ENCODE results near the gene GAA. TPM values are rescaled to one million over a fixed set of nuclear protein-coding genes. Genes with fewer than 3 reads are reported as not detected.

The GAA gene
- total RNA-seq, 4 donors from 2014 or later: 48.1 to 71.7 (median 67.8) TPM

GRCh38 chr17:80106751-80107150, 5.4 kb downstream of the GAA start:
- H3K4me3 ChIP-seq (ENCODE audit: low read depth, poor library complexity, severe bottlenecking): no peak overlapping the region
- TF ChIP-seq, protein P1, sequence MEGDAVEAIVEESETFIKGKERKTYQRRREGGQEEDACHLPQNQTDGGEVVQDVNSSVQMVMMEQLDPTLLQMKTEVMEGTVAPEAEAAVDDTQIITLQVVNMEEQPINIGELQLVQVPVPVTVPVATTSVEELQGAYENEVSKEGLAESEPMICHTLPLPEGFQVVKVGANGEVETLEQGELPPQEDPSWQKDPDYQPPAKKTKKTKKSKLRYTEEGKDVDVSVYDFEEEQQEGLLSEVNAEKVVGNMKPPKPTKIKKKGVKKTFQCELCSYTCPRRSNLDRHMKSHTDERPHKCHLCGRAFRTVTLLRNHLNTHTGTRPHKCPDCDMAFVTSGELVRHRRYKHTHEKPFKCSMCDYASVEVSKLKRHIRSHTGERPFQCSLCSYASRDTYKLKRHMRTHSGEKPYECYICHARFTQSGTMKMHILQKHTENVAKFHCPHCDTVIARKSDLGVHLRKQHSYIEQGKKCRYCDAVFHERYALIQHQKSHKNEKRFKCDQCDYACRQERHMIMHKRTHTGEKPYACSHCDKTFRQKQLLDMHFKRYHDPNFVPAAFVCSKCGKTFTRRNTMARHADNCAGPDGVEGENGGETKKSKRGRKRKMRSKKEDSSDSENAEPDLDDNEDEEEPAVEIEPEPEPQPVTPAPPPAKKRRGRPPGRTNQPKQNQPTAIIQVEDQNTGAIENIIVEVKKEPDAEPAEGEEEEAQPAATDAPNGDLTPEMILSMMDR (IDR thresholded peaks at IDR 0.05): no peak
- no peak for TF ChIP-seq POLR2A (IDR thresholded peaks at IDR 0.05)
- DNase-seq (ENCODE audit: low spot score in 2 of 2): no peak
- WGBS, 2 donors: 86% methylated on average over 12 of the region's 12 CpGs
- intact Hi-C loops (cut with DNase I; ENCODE audit: low total_unique reads): no loop called here

DNA sequence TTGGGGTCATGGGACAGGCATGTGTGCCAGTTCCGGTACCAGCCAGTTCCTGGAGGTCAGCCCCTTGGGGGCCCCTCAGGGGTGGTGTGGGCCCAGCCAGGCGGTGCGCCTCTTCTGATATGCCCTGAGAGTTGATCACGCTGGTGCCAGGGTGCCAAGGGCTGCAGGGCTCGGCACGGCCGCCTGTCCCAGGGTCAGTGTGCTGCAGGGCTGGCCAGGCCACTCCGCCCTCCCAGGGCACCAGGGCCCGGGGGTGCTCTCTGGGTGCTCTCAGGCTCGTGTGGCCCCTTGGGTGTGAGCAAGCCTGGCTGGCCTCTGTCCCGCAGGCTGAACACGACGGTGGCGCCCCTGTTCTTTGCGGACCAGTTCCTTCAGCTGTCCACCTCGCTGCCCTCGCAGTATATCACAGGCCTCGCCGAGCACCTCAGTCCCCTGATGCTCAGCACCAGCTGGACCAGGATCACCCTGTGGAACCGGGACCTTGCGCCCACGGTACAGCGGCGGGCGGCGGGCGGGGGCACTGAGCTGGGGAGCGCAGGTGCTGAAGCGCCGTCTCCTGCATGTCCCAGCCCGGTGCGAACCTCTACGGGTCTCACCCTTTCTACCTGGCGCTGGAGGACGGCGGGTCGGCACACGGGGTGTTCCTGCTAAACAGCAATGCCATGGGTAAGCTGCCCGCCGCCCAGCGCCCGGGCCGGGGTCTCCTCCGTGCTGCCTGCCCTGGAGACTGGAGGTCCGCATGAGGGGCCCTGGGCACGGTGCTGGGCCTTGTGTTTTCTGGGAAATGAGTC, 6.0 kb downstream of the GAA start:
- whole genome bisulfite sequencing, 2 donors: 92 to 93% methylated on average over 18 to 36 of the region's 46 CpGs
- TF ChIP-seq, protein P1 (IDR thresholded peaks at IDR 0.05): no peak
- no peak for TF ChIP-seq POLR2A (IDR thresholded peaks at IDR 0.05)
- intact Hi-C loops (cut with DNase I; ENCODE audit: low total_unique reads): no loop called here
- DNase-seq (ENCODE audit: low spot score in 2 of 2): peak in 1 of 2 donors; percentile 84
- H3K4me3 ChIP-seq (ENCODE audit: low read depth, poor library complexity, severe bottlenecking): no peak overlapping the region

GRCh38 chr17:80108036-80108971, 6.9 kb downstream of the GAA start:
- intact Hi-C loops (cut with DNase I; ENCODE audit: low total_unique reads): no loop called here
- DNase-seq (ENCODE audit: low spot score in 2 of 2): peak in 1 of 2 donors; percentile 79
- 90% methylated on average over 33 to 36 of the region's 40 CpGs for WGBS, 2 donors
- TF ChIP-seq POLR2A (IDR thresholded peaks at IDR 0.05): no peak
- TF ChIP-seq, protein P1 (IDR thresholded peaks at IDR 0.05): no peak
- H3K4me3 ChIP-seq (ENCODE audit: low read depth, poor library complexity, severe bottlenecking): no peak overlapping the region

GRCh38 chr17:80109066-80109660, 7.8 kb downstream of the GAA start:
- H3K4me3 ChIP-seq (ENCODE audit: low read depth, poor library complexity, severe bottlenecking): no peak overlapping the region
- no peak for TF ChIP-seq POLR2A (IDR thresholded peaks at IDR 0.05)
- TF ChIP-seq, protein P1 (IDR thresholded peaks at IDR 0.05): no peak
- 75 to 79% methylated on average over 13 of the region's 13 CpGs for WGBS, 2 donors
- peak in 1 of 2 donors; percentile 77 for DNase-seq (ENCODE audit: low spot score in 2 of 2)
- intact Hi-C loops (cut with DNase I; ENCODE audit: low total_unique reads): no loop called here

- TF ChIP-seq, protein P1 (IDR thresholded peaks at IDR 0.05): no peak
- TF ChIP-seq POLR2A (IDR thresholded peaks at IDR 0.05): no peak
- WGBS, 2 donors: 69 to 73% methylated on average over 29 to 30 of the region's 30 CpGs
- intact Hi-C loops (cut with DNase I; ENCODE audit: low total_unique reads): no loop called here
- no peak overlapping the region for H3K4me3 ChIP-seq (ENCODE audit: low read depth, poor library complexity, severe bottlenecking)
- DNase-seq (ENCODE audit: low spot score in 2 of 2): peak; percentile 50 to 89
These were observed 8.5 kb downstream of the GAA start for GRCh38 chr17:80109713-80110446.
